Measurements from ENCODE around the gene TUBGCP3.

Gene TUBGCP3

DNA sequence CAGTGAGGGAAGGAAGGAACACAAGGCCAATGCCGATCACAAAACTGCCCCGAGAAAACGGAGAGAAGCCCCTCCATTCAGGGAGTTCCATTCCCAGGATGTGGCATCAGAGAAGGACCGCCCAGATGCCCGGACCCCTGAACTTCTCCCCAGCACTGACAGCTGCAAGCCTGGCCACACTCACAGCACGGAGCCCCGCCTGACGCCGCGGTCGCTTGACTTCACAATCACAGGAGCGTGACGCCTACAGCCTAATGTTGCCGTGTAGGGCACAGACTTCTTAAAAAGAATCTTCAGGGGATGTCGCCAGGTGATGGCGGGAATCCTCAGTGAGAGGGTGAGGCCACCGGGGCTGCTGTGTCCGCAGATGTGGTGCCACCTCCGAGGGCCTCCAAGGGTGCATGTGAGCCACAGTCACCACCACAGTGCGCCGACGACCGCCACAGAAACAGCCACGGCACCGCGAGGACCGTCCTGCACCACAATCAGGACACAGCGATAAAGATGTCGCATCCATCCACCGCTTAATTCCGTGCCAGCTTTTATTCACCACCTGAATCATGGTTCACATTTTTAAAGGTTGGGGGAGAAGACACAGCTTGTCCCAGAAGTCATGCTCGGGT, 134.6 kb downstream of the TUBGCP3 start:
- in situ Hi-C loops (cut with MboI; ENCODE audit: low pct_unique_long_range_greater_than_20kb, low sequenced_read_pairs, unreplicated experiment), result no loop called here
- TF ChIP-seq CTCF (IDR thresholded peaks at IDR 0.05; ENCODE audit: extremely low read depth, insufficient read depth, missing control alignments), result no peak
- no peak for DNase-seq (ENCODE audit: low spot score)

DNA sequence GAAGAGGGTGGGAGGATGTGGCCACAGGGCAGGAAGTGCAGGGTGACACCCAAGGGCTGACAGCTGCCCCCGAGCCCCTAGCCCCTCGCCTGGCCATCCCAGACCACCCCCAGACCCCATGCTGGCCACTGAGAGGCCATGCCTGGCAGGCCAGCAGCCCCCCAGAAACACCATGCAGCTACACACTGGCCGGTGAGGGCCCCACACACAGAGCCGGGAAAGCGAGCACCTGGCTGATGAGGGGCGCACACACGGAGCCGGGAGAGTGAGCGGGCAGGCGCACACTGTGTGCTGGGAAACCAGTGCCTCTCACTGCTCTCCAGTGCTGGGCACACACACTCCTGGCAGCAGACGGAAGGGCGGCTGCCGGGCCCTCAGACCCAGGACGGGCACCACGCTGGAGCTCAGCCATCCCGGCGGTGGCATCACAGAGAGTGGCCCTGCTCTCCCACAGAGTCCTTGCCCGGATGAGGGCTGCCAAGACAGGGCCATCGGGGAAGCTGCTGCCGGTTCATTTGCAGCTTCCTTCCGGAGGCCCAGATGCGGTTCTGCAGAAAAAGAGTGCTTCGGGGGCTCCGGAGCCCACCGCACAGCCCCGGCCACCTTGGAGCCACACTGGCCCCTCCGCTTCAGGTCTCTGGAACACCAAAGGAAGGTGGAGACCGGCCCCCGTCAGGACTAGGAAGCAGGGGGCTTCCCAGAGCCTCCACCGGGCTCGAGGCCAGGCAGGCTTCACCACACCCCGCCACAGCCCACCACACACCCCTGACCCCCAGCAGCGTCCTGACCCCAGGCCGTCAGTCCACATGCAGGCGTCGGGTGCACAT, 135.4 kb downstream of the TUBGCP3 start:
- DNase-seq (ENCODE audit: low spot score), result no peak
- no peak for TF ChIP-seq CTCF (IDR thresholded peaks at IDR 0.05; ENCODE audit: extremely low read depth, insufficient read depth, missing control alignments)
- in situ Hi-C loops (cut with MboI; ENCODE audit: low pct_unique_long_range_greater_than_20kb, low sequenced_read_pairs, unreplicated experiment), result no loop called here

DNA sequence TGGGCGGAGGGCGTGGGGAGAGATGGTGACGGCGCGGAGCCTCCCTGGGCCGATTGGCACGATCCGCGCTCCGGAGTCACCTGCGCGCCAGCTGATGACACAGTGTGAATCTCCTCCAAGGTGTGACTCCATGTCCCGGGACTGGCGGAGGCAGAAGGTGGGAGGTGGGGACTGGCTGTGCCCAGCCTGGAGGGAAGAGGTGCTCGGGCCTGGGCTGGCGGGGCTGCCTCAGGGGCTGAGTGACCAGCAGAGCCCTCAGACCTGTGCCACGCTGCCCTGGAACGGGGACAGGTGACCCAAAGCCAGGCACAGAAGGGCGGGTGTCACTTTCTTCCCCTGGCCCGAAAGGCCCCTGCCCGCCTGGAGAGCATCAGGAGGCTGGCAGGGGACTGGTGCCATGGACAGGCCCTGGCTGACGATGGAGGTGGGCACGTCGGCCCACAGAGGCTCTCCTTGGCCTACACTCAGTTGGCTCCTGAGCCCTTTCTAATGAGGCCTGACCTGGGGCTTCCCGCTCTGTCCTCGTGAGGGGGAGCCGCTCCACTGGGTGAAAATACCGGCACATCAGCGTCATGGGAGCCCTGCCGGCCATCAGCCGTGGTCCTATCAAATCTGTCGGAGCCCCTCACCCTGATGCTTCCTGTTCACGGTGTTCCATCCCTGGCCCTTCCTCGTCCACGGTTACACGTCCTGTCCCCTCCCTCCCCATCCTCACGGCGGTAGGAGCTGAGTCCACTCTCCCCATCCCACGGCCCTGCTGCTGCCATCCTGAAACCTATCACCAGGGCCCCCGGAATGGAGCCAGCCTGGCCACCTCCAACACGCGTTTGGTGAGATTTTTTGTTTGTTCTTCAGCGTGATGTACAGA, 136.2 kb downstream of the TUBGCP3 start:
- DNase-seq (ENCODE audit: low spot score), result no peak
- in situ Hi-C loops (cut with MboI; ENCODE audit: low pct_unique_long_range_greater_than_20kb, low sequenced_read_pairs, unreplicated experiment), result no loop called here
- TF ChIP-seq CTCF (IDR thresholded peaks at IDR 0.05; ENCODE audit: extremely low read depth, insufficient read depth, missing control alignments), result no peak

DNA sequence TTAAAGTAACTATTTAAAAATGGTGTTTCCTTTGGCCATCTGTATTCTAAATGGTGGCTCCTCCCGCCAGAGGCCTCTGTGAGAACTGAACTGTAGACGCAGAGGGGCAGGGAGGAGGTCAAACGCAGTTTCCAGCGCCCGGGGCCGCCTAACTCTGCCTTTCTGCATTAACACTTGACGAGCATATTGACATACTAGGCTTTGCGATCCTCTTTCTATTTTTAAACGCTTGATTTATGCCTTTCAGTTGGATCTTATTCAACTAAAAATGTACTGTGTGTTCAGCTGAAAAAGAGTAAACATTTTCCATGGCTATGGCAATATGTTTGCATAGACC, 137.1 kb downstream of the TUBGCP3 start:
- in situ Hi-C loops (cut with MboI; ENCODE audit: low pct_unique_long_range_greater_than_20kb, low sequenced_read_pairs, unreplicated experiment), result no loop called here
- DNase-seq (ENCODE audit: low spot score), result no peak
- TF ChIP-seq CTCF (IDR thresholded peaks at IDR 0.05; ENCODE audit: extremely low read depth, insufficient read depth, missing control alignments), result no peak

GRCh38 chr13:112450118-112450903, 137.6 kb downstream of the TUBGCP3 start:
- no peak for TF ChIP-seq CTCF (IDR thresholded peaks at IDR 0.05; ENCODE audit: extremely low read depth, insufficient read depth, missing control alignments)
- DNase-seq (ENCODE audit: low spot score), result peak; percentile 14
- in situ Hi-C loops (cut with MboI; ENCODE audit: low pct_unique_long_range_greater_than_20kb, low sequenced_read_pairs, unreplicated experiment), result no loop called here

DNA sequence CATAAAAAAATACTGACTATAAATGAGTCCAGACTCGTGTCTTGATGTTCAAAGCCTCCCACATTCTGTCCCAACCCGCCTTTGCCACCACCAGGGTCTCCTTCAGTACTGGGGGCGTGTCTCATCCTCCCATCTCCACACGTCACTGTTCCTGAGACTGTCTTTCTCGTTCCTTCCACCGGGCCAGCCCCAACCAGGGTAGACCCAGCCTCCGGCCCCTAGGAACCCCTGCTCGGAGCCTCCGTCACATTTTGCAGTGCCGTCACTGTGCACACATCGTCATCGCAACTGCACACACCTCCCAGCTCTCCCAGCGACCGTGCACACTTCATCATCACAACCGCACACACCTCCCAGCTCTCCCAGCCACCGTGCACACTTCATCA, 138.4 kb downstream of the TUBGCP3 start:
- TF ChIP-seq CTCF (IDR thresholded peaks at IDR 0.05; ENCODE audit: extremely low read depth, insufficient read depth, missing control alignments), result no peak
- no peak for DNase-seq (ENCODE audit: low spot score)
- in situ Hi-C loops (cut with MboI; ENCODE audit: low pct_unique_long_range_greater_than_20kb, low sequenced_read_pairs, unreplicated experiment), result no loop called here
